GM10266 (cell line): ENCODE results near the gene PYGM.

Experiments used
- DNase-seq: peaks from one replicate; pipeline ENCODE4 v3.0.0; 2012; ENCODE audit errors: extremely low spot score
- CTCF ChIP-seq: IDR thresholded peaks from 2 replicates; pipeline ENCODE4 v1.5.1; 2012; ENCODE audit warnings: mild to moderate bottlenecking, low read depth; ENCODE audit not compliant: control insufficient read depth, insufficient read depth; ENCODE audit errors: missing control alignments

Gene PYGM

GRCh38 chr11:64713781-64714363 is 45.9 kb downstream of the PYGM start:
- no peak for TF ChIP-seq CTCF
- DNase-seq, result no peak

- DNase-seq, result no peak
- TF ChIP-seq CTCF, result no peak
These were observed 46.6 kb downstream of the PYGM start for GRCh38 chr11:64713016-64713707.

- no peak for TF ChIP-seq CTCF
- DNase-seq, result no peak
These were observed 47.3 kb downstream of the PYGM start for GRCh38 chr11:64712430-64713015.

GRCh38 chr11:64711956-64712362 is 47.8 kb downstream of the PYGM start:
- DNase-seq, result no peak
- no peak for TF ChIP-seq CTCF

GRCh38 chr11:64711138-64711955 is 48.4 kb downstream of the PYGM start:
- TF ChIP-seq CTCF, result no peak
- DNase-seq, result no peak

GRCh38 chr11:64710418-64711137 is 49.2 kb downstream of the PYGM start:
- no peak for DNase-seq
- no peak for TF ChIP-seq CTCF
